GM12801 (cell line): Measurements from ENCODE around the gene WNT6.

ENCODE experiments used
- CTCF ChIP-seq: IDR thresholded peaks from one replicate; pipeline ENCODE4 v1.5.1; 2011; ENCODE audit warnings: control low read depth; ENCODE audit not compliant: insufficient read length; ENCODE audit errors: extremely low read depth

WNT6 gene

GRCh38 chr2:218839888-218840287 lies 19.7 kb upstream of the WNT6 start:
- no peak for TF ChIP-seq CTCF

DNA sequence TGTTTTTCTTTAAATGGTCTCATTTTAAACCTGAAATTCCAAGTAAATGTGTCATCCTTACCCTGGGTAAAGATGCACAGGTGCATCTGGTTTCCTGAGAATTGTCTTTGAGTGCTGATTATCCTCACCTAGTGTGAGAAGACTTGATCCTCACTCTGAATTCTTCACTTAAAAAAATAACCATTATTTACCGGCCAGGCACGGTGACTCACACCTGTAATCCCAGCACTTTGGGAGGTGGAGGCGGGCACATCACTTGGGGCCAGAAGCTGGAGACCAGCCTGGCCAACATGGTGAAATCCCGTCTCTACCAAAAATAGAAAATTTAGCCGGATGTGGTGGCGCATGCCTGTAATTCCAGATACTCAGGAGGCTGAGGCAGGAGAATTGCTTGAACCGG lies 9.9 kb upstream of the WNT6 start:
- TF ChIP-seq CTCF, result no peak

GRCh38 chr2:218850796-218851195 lies 8.8 kb upstream of the WNT6 start:
- TF ChIP-seq CTCF, result no peak

GRCh38 chr2:218851286-218851685 lies 8.3 kb upstream of the WNT6 start:
- TF ChIP-seq CTCF, result no peak

- no peak for TF ChIP-seq CTCF
These were observed 6.5 kb upstream of the WNT6 start for GRCh38 chr2:218852911-218853667.

DNA sequence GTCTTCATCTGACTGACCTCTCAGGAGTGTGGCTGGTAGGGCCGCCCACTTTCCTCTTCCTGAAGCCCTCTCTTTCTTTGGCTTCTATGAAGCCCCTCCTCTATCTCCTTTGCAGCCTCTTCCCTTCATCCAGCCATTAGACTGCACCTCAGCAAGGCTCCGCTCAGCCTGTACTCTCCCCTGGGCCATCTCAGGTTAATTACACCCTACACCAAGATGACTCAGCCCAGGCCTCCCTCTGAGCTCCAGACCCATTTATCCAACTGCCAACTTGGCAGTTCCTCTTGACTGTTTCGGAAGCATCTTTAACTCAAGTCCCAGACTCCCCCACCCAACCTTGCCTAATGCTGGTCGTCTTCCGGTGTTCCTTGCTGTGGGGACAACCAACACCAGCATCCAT lies 5.8 kb upstream of the WNT6 start:
- no peak for TF ChIP-seq CTCF

GRCh38 chr2:218854860-218855259 lies 4.7 kb upstream of the WNT6 start:
- TF ChIP-seq CTCF, result no peak
